NCI-H1417 (cell line): ENCODE results near the gene CCDC181.
A peak's percentile ranks its signal among the peaks of the same experiment; 100 is the strongest.
"Not testable (repeated sequence)": the region's sequence is repeated elsewhere in the genome, so short reads cannot be mapped to it uniquely, and the experiment has no call there.

Experiments used
- DNase-seq, 3 experiments: peaks; one replicate each; lab custom pipeline; 2025; lab: John Stamatoyannopoulos, UW

The CCDC181 gene

DNA sequence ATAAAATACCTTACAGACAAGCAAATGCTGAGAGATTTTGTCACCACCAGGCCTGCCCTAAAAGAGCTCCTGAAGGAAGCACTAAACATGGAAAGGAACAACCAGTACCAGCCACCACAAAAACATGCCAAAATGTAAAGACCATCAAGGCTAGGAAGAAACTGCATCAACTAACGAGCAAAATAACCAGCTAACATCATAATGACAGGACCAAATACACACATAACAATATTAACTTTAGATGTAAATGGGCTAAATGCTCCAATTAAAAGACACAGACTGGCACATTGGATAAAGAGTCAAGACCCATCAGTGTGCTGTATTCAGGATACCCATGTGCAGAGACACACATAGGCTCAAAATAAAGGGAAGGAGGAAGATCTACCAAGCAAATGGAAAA is 24.7 kb downstream of the CCDC181 start:
- DNase-seq: not testable (repeated sequence)

DNA sequence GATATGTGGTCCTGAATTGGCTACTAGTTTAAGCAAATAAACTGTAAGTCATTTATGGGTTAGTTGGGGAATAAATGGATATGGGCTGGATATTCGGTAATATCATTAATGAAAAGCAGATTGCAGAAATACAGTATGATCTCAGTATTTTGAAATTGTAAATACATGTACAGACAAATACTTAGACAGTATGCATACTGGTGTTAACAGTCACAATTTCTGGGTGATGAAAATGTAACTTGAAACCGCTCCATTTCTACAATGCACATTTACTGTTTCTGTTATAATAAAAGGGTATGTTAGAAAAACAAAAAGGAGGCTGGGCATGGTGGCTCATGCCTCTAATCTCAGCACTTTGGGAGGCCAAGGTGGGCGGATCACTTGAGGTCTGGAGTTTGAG is 31.3 kb downstream of the CCDC181 start:
- DNase-seq: no peak

DNA sequence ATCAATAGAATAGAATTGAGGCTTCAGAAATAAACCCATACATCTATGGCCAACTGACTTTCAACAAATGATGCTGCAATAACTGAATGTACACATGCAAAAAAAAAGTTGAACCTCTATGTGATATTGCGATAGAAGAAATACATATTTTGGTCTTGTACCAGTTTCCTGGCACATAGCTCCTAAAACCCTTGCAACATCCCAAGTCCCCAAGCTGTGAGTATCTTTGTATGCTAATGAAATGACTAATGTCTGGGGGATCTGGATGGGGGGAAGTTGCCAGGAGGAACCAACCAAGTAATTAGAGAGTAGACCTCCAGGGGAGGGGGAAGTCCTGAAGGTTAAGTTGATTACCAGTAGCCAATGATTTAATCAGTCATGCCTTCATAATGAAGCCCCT is 34.9 kb downstream of the CCDC181 start:
- DNase-seq: no peak

DNA sequence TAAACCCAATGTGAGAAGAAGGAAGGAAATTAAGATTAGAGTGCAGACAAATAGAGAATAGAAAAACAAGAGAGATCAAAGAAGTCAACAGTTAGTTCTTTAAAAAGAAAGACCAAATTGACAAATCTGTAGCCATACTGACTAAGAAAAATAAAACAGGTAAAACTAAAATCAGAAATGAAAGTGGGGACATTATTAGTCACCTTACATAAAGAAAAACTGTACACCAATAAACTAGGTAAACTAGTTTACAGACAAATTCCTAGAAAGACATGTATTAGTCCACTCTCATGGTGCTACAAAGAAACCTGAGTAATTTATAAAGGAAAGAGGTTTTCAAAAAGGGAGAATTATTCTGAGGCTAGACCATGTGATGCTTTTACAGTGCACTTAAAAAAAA is 37.0 kb downstream of the CCDC181 start:
- DNase-seq: no peak

DNA sequence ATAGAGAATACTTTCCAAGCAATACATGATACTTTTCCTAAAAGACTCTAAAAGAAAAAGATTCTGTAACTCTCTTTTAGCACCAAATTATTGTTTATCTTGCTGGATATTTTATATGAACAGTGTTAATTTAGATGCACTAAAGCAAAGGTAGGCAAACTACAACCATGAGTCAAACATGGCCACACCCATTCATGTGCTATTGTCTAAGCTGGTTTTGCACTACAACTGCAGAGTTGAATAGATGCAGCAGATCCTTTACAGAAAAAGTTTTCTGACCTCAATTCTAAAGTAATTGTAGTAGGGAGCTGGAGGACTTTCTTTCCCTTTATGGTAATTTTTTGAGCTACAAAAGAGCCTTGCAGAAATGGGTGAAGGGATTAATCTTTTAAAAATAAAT is 39.9 kb downstream of the CCDC181 start:
- DNase-seq: no peak

DNA sequence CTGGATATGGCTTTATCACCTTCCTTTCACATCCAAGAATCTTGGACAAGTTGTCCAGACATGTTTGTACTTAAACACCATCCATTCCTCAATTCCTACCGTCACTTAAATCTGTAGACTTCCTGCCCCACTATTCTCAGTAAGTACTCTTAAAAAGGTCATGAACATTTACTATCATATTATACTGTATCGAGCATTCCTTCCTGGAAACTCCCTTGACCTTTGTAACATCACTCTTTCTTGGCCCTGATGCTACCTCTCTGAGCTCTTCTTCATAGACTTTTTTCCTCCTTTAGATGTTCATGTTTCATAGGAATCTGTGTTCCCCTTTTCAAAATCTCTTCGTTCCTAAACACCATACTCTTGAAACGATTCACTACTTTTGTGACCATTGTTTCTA is 43.8 kb downstream of the CCDC181 start:
- DNase-seq: no peak

DNA sequence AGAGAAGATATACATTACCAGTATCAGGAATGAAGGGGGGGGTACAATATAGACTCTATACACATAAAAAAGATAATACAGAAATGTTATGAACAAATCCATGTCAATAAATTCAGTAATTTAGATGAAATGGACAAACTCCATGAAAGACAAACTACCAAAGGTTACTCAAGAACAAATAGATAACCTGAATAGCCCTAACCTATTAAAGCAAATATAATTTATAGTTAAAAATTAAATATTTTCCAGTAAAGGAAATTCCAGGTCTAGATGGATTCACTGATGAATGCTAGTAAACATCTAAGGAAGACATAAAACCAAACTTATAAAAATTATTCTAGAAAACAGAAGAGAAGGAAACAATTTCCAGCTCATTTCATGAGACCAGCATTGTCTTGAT is 46.1 kb downstream of the CCDC181 start:
- no peak for DNase-seq

DNA sequence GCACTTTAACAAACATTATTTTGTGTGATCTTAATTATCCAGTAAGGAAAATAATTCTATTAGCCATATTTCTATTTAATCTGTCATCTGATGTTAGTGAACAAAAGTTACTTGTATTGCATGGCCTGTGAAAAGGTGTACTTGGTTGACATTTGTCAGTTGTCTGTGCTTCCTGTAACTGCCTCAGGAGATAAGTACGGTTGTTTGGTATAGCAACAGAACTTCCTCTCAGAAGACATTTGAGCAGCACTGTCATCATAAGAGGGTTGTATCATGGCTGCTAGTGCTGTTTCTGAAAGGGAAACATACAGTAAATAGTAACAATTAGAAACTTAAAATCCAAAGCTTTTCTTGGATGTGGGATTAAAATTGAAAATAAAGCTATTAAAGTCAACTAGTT is 55.9 kb downstream of the CCDC181 start:
- no peak for DNase-seq

DNA sequence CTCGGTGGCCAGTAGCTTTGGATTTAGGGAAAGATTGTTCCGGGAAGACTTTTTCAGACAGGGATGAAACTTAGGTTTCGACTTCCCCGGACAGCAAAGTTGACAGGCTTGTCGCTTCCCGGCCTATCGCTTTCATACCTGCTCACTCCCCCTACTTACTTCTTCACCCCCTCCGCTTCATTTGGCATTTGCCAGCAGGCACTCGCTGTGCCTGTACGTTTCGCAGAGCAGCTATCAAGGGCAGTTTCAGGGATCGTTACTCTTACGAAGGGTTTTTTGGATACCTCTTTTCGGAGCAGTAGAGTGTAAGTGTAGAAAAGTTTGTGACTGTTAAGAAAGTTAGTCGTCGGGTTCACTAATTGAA is 58.9 kb downstream of the CCDC181 start:
- DNase-seq: peak; percentile 45 to 68 (median 58)

DNA sequence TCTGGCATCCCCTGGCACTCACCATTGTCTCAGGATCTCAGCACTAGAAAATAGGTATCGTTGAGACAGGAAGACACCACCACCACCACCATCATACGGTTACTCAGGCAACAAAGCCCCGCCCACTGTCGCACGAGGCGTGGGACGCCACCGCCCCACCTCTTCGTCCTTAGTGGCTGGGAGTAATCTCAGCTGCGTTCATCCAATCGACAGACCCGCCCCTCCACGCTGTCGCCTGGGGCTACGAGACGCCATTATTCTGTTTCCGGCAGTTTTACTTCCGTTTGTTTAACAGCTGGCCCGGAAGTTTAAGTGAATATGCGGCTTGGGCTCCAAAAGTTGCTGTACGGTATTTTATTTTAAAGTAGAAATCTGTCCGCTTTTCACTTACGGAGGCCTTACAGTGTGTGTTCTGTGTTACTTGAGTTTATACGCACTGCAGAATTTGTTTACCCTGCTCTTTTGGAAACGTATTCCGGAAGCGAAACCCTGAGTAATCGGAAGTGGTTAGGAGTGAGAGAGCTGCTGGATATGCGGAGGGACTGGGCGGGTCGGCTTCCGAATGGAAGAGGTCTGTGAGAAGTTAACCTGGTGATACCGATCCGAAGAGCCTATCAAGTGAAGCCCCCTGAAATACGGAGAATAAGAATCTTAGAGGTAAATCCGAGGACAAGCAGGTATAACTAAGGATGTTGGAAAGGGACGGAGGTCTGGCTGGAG is 59.4 kb downstream of the CCDC181 start, which contains the start of the genes BLZF1 and NME7:
Gene BLZF1, plus strand, starts transcription at position 510 of the 720 bp plus-strand sequence. CDS start 1,328 bp downstream, outside the sequence.
Gene NME7, minus strand, starts transcription at position 112 of the 720 bp plus-strand sequence. Its CDS starts 87 bp downstream, at position 25.
- DNase-seq: peak; percentile 97 to 100 (median 99)

DNA sequence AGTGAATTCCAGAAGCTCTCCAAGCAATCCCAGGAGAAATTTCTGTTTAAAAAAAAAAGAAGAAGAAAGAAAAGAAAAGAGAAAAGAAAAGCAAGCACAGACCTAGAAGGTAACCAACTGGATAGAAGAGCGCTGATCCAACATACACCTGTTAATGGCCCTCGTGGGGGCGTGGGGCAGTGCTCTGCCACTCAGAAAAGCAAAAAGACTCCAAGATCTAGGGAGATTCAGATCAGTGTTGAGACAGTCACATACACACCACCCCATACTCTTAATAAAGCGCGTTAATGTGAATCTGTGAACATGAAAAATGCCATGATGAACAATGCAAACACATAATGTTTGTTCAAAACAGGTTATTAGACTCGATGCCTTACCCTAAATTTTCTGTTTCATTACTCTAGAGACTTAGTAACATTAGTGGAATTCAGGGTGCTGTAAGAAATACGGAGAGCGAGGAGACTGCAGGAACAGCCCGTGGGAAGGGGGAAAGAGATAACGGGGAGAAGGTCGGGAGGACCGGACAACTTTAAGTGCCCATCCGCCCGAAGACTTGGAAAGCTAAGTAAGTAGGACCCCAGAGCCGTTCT is 60.1 kb downstream of the CCDC181 start:
- peak in 2 of 3 experiments; percentile 38 to 55 for DNase-seq

DNA sequence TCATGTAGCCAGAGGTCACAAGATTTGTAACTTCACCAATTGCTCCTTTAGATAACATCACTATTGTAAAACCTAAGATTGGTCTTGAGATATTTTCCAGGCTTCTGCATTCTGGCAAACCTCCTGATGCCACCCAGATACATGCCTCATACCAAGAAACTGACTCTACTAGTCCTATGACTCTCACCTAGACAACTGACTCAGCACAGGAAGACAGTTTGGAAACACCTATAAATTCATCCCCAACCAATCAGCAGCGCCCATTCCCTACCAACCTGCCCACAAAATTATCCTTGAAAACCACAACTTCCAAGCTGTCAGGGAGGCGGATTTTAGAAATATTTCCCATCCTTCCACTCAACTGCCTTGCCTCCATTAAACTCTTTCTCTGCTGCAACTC is 62.3 kb downstream of the CCDC181 start:
- no peak for DNase-seq

DNA sequence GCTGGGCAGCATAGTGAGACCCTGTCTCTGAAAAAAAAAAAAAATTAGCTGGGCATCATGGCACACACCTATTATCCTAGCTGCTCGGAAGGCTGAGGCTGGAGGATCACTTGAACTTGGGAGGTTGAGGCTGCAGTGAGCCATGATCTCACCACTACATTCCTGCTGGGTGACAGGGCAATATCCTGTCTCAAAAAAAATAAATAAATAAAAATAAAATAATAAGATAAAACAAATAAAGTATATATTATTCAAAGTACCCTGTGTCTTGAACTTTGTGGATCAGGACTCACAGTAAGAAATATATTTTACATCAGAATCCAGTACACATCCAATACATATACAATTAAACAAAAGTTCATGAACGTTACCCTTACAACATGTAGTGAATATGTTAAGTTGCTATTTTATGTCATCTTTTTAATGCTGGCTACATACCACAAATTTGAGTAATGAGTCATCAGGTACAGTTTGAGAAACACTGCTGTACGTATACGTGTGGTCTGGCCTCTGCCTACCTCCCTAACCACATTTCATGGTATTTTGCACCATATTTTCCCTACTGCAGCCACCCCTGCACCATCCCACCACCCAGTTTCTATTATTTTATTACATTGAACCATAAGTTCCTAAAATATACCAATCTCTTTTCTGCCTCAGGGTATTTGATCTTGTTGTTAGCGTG is 64.1 kb downstream of the CCDC181 start:
- no peak for DNase-seq

DNA sequence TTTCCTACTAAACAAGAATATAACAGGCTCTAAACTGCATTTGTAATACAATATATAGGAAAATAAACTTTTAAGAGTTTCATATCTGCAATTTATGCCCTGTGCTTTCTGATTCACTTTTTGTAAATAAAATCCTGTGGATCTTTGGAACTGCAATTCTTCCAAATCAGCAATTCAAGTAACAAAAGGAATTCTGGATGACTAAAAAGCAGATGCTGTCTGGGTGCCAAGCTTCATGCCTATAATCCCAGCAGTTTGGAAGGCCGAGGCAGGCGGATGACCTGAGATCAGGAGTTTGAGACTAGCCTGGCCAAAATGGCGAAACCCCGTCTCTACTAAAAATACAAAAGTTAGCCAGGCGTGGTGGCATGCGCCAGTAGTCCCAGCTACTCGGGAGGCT is 66.0 kb downstream of the CCDC181 start:
- no peak for DNase-seq

DNA sequence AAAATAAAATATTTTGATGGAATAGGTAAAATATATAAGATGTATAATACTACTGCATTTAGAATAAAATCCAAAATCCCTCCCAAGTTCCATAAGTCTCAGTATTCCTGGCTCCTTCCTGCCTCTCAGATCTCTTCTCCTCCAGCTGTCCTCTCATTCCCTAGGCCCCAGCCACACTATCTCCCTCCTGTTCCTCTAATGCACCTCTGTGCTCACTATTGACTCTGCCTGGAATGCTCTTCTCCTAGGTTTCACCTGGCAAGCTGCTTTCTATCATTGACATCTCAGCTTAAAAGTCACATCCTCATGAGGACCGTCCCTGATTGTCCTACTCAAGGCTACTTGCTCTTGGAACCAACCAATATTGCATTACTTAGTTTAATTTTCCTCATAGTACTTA is 66.9 kb downstream of the CCDC181 start:
- no peak for DNase-seq

DNA sequence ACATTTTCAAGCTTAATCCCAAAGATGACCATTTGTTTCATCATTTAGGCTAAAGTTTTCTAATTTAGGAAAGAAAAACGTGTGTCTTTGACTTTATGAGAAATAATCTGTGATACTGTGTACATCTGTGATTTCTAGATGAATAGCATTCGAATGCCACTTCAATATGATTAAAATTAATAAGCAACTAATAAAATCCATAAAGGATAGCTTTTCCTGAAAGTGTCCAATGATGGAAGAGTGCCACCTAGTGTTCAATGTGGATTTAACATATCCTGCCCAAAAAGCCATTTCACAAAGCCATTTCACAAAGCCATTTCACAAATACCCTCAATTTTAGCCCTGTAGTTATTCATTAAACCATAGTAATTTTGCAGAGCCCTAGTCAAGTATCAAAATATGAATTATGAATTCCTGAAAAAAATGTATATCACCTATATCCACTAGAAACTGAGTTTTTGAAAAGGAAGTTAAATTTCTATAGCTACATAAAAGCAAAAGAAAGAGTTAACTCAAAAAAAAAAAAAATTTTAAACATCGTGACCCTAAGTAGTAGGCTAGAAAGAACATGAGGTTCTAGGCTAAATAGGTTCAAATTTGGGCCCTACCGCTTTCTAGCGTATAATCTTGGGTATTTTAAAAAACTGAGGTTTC is 78.8 kb downstream of the CCDC181 start:
- peak; percentile 10 to 89 (median 83) for DNase-seq

DNA sequence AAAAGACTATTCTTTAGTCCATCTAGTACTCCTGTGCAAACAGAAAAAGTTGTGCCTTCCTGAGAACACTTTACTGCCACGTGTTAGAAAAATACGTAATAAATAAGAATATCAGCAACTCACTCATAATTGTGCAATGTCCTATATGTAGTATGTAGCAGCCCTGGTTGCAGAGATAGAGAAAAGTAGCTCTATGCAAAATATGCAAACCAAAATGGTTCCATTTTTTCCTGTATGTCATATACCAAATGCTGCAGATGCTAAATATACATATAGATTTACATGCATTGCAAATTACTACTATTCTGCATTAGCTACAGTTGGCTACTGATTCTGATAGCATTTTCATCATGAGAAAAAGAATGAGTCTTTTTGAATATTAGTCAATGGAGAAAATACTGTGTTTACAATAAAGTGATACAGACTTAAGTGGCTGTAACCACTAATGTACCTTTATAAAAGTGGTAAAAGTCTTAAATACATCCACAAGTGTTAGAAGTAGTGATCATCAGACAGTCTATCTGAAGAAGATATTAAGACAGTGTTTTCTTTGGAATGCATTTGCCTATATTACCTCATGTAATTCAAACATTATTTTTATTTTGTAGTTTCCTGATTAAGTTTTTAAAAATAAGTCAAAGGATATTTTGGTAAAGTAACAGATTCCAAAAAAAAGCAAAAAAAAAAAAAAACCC is 79.4 kb downstream of the CCDC181 start:
- no peak for DNase-seq

DNA sequence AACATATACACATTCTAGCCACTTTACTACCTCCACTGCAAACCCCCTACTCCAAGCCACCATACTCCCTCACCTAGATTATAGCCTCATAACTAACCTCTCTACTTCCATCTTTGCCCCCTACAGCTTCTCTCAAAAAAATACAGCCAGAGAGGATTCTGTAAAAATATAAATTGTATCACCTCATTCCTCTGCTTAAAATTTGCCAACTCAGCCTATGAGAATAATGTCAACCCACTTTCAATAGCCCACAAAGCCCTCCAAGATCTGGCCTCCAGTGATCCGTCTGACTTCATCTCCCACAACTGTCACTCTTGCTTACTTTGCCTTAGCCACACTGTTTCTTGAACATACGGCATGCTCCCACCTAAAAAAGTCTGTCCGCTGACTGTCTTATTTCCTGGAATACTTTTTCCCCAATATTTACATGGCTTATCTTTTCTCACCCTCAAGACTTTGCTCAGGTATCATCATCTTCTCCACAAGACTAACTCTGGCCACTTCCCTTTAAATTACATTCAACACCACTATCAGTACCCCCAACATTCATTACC is 81.2 kb downstream of the CCDC181 start:
- DNase-seq: no peak

DNA sequence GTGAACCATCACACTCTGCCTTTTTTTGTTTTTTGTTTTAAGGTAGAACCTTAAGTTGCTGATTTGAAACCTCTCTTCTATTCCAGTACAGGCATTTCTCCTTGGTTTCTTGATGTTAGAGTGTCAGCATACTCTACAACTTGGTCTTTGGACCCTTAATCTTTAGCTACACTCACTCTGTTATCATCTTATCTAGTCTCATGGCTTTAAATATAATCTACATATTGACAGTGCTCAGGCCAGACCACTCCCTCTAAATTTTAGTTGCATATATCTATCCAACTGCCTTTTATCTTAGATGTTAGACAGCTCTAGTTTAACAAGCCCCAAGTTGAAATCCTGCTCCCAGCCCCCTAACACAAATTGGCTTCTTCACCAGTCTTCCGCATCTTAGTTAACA is 81.8 kb downstream of the CCDC181 start:
- DNase-seq: no peak
